ENCODE results near the gene TRMT61B. TPM values are rescaled to one million over a fixed set of nuclear protein-coding genes. Genes with fewer than 3 reads are reported as not detected.

The TRMT61B gene
- total RNA-seq, 1 experiment from 2014 or later = 24.0 TPM

DNA sequence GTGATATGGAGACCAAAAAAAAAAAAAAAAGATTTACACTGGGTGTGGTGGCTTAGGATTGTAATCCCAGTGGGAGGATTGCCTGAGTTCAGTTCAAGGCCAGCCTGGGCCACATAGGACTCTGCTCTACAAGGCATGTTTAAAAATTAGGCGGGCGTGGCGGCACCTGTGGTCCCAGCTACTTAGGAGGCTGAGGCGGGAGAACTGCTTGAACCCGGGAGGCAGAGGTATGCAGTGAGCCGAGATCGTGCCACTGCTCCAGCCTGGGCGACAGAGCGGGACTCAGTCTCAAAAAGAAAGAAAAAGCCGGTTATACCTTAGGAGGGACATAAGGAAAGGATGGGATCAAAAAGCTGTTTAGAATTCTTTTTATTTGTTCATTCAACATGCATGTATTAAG is 60.2 kb downstream of the TRMT61B start:
- H3K4me3 Mint-ChIP-seq = peak overlapping the region; percentile 57
- TF ChIP-seq ZNF423 (CRISPR knock-in tag; IDR thresholded peaks at IDR 0.05) = no peak
- no peak for TF ChIP-seq KAT7 (CRISPR knock-in tag; IDR thresholded peaks at IDR 0.05; ENCODE audit: borderline replicate concordance)
- no peak for TF ChIP-seq ZNF121 (CRISPR knock-in tag; IDR thresholded peaks at IDR 0.05)
- no peak for TF ChIP-seq ZNF232 (CRISPR knock-in tag; IDR thresholded peaks at IDR 0.05)
- no peak for TF ChIP-seq ZSCAN18 (CRISPR knock-in tag; IDR thresholded peaks at IDR 0.05)
- TF ChIP-seq ZNF396 (CRISPR knock-in tag; IDR thresholded peaks at IDR 0.05; ENCODE audit: borderline replicate concordance) = no peak
- no peak for TF ChIP-seq ELF4 (CRISPR knock-in tag; IDR thresholded peaks at IDR 0.05; ENCODE audit: low read depth)
- TF ChIP-seq HMGA2 (CRISPR knock-in tag; IDR thresholded peaks at IDR 0.05) = no peak
- no peak for TF ChIP-seq RORB (CRISPR knock-in tag; IDR thresholded peaks at IDR 0.05)
- no peak for TF ChIP-seq E2F5 (CRISPR knock-in tag; IDR thresholded peaks at IDR 0.05)
- TF ChIP-seq ZNF317 (CRISPR knock-in tag; IDR thresholded peaks at IDR 0.05; ENCODE audit: borderline replicate concordance, low read depth) = no peak
- TF ChIP-seq, protein P1, sequence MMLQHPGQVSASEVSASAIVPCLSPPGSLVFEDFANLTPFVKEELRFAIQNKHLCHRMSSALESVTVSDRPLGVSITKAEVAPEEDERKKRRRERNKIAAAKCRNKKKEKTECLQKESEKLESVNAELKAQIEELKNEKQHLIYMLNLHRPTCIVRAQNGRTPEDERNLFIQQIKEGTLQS (CRISPR knock-in tag; conservative IDR thresholded peaks at IDR 0.05) = no peak
- no peak for TF ChIP-seq FOXJ3 (CRISPR knock-in tag; IDR thresholded peaks at IDR 0.05; ENCODE audit: borderline replicate concordance)

DNA sequence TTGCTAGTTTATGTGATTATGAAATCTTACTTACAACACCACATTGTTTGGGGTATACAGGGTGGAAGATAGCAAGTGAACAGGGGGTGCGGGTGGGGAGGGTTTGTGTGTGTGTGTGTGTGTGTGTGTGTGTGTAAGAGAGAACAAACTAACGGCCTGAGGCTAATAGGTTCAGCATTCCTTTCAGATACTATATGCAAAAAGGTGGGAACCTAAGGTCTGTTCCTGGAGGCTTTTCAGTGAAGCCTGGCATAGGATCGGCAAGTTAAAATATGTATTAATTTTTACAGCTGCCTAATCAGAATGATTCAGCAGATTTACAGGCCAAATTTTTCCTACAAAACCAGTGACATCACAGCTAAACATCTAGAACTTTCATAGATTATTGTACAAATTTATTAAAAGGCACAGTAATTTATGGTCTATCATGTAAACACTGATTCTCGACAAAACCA is 67.1 kb downstream of the TRMT61B start:
- ATAC-seq (no peak), DNase-seq (ENCODE audit: low spot score) (no peak)
- Mint-ChIP-seq H3K36me3 (peaks cover 41% of the 10 kb centered on the region), H3K27me3 (ENCODE audit: low read depth) (no peaks in the 10 kb centered on the region), H3K4me1 (no peaks in the 10 kb centered on the region), H3K27ac (peak overlapping the region; percentile 72; the same call in 1 of the 2 replicates), H3K9me3 (peaks cover 4% of the 10 kb centered on the region), H3K4me3 (no peak overlapping the region)
- ChIA-PET CTCF (no interaction called here), POLR2A (no interaction called here)
- TF ChIP-seq, protein P2, sequence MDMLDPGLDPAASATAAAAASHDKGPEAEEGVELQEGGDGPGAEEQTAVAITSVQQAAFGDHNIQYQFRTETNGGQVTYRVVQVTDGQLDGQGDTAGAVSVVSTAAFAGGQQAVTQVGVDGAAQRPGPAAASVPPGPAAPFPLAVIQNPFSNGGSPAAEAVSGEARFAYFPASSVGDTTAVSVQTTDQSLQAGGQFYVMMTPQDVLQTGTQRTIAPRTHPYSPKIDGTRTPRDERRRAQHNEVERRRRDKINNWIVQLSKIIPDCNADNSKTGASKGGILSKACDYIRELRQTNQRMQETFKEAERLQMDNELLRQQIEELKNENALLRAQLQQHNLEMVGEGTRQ (CRISPR knock-in tag; IDR thresholded peaks at IDR 0.05) = no peak
- TF ChIP-seq, protein P3, sequence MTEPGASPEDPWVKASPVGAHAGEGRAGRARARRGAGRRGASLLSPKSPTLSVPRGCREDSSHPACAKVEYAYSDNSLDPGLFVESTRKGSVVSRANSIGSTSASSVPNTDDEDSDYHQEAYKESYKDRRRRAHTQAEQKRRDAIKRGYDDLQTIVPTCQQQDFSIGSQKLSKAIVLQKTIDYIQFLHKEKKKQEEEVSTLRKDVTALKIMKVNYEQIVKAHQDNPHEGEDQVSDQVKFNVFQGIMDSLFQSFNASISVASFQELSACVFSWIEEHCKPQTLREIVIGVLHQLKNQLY (CRISPR knock-in tag; IDR thresholded peaks at IDR 0.05) = no peak
- TF ChIP-seq, protein P4, sequence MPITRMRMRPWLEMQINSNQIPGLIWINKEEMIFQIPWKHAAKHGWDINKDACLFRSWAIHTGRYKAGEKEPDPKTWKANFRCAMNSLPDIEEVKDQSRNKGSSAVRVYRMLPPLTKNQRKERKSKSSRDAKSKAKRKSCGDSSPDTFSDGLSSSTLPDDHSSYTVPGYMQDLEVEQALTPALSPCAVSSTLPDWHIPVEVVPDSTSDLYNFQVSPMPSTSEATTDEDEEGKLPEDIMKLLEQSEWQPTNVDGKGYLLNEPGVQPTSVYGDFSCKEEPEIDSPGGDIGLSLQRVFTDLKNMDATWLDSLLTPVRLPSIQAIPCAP (CRISPR knock-in tag; IDR thresholded peaks at IDR 0.05) = no peak
- TF ChIP-seq, protein P5, sequence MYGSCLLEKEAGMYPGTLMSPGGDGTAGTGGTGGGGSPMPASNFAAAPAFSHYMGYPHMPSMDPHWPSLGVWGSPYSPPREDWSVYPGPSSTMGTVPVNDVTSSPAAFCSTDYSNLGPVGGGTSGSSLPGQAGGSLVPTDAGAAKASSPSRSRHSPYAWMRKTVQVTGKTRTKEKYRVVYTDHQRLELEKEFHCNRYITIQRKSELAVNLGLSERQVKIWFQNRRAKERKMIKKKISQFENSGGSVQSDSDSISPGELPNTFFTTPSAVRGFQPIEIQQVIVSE (CRISPR knock-in tag; IDR thresholded peaks at IDR 0.05; ENCODE audit: borderline replicate concordance) = no peak
- no peak for TF ChIP-seq PREB (CRISPR knock-in tag; IDR thresholded peaks at IDR 0.05; ENCODE audit: borderline replicate concordance)
- TF ChIP-seq, protein P6, sequence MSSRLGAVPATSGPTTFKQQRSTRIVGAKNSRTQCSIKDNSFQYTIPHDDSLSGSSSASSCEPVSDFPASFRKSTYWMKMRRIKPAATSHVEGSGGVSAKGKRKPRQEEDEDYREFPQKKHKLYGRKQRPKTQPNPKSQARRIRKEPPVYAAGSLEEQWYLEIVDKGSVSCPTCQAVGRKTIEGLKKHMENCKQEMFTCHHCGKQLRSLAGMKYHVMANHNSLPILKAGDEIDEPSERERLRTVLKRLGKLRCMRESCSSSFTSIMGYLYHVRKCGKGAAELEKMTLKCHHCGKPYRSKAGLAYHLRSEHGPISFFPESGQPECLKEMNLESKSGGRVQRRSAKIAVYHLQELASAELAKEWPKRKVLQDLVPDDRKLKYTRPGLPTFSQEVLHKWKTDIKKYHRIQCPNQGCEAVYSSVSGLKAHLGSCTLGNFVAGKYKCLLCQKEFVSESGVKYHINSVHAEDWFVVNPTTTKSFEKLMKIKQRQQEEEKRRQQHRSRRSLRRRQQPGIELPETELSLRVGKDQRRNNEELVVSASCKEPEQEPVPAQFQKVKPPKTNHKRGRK (CRISPR knock-in tag; IDR thresholded peaks at IDR 0.05; ENCODE audit: borderline replicate concordance) = no peak
- TF ChIP-seq, protein P7, sequence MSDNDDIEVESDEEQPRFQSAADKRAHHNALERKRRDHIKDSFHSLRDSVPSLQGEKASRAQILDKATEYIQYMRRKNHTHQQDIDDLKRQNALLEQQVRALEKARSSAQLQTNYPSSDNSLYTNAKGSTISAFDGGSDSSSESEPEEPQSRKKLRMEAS (CRISPR knock-in tag; IDR thresholded peaks at IDR 0.05) = no peak
- no peak for TF ChIP-seq SOX15 (CRISPR knock-in tag; IDR thresholded peaks at IDR 0.05)
- TF ChIP-seq MYBL2 (CRISPR knock-in tag; IDR thresholded peaks at IDR 0.05) = no peak
- TF ChIP-seq ZSCAN18 (CRISPR knock-in tag; IDR thresholded peaks at IDR 0.05) = no peak
- TF ChIP-seq SMAD3 (CRISPR knock-in tag; IDR thresholded peaks at IDR 0.05; ENCODE audit: borderline replicate concordance) = no peak

More for the DNA sequence above, 60.2 kb downstream of the TRMT61B start:
- ATAC-seq = no peak
- Mint-ChIP-seq H3K27ac (no peak overlapping the region), H3K4me1 (peaks cover 2% of the 10 kb centered on the region; the same call in 1 of the 2 replicates), H3K27me3 (ENCODE audit: low read depth) (peaks cover 45% of the 10 kb centered on the region), H3K9me3 (peaks cover 4% of the 10 kb centered on the region), H3K36me3 (peaks cover 11% of the 10 kb centered on the region)
- ChIA-PET POLR2A (interaction anchor here (0.7 kb wide), 1 partner anchor 34 kb away, joined by 4 read pairs; no protein-coding TSS in a partner anchor), CTCF (interaction anchor here (1.0 to 1.3 kb wide), 2 partner anchors 11 to 243 kb away, joined by 4 read pairs; no protein-coding TSS in a partner anchor)
- no peak for DNase-seq (ENCODE audit: low spot score)
